Progenitor cell of endocrine pancreas (in vitro differentiated cells): Measurements from ENCODE around the gene AKAP1. TPM values are rescaled to one million over a fixed set of nuclear protein-coding genes. Genes with fewer than 3 reads are reported as not detected.

Experiments
- DNase-seq: peaks from one replicate; pipeline ENCODE4 v3.0.0; 2021; ENCODE audit warnings: low spot score; ENCODE audit not compliant: unreplicated experiment
- H3K27ac Mint-ChIP-seq: 2 replicates; pipeline ENCODE4 v1.8.0; 2021; ENCODE audit warnings: mild to moderate bottlenecking, moderate library complexity, mixed read lengths
- H3K27me3 Mint-ChIP-seq: 2 replicates; pipeline ENCODE4 v1.8.0; 2021; ENCODE audit warnings: mixed read lengths
- H3K36me3 Mint-ChIP-seq: 2 replicates; pipeline ENCODE4 v1.8.0; 2022; ENCODE audit warnings: mixed read lengths; ENCODE audit not compliant: insufficient read depth
- H3K4me1 Mint-ChIP-seq: 2 replicates; pipeline ENCODE4 v1.8.0; 2021; ENCODE audit warnings: low read depth, mixed read lengths
- H3K4me3 Mint-ChIP-seq: 2 replicates; pipeline ENCODE4 v1.8.0; 2021; ENCODE audit warnings: low read depth, mild to moderate bottlenecking, moderate library complexity, mixed read lengths
- H3K9me3 Mint-ChIP-seq: 2 replicates; pipeline ENCODE4 v1.8.0; 2021; ENCODE audit warnings: low read depth, mixed read lengths
- total RNA-seq: library from RNA; stranded (reverse); gene quantifications from 2 replicates; pipeline ENCODE4 v1.2.1, GENCODE V29; 2021
- TF ChIP-seq, protein P1 (sequence below): fragments of 200-600 bp; sonication (generic); IDR thresholded peaks from one replicate; pipeline ENCODE4 v1.5.0; 2021; ENCODE audit warnings: antibody characterized with exemption, mild to moderate bottlenecking; ENCODE audit not compliant: unreplicated experiment

AKAP1 gene
- total RNA-seq, 1 donor from 2014 or later: 63.3 TPM

- peak overlapping the region; percentile 52 for H3K27ac Mint-ChIP-seq
- H3K4me1 Mint-ChIP-seq: peaks cover 12% of the 10 kb centered on the region
- H3K36me3 Mint-ChIP-seq: no peaks in the 10 kb centered on the region
- H3K27me3 Mint-ChIP-seq: no peaks in the 10 kb centered on the region
- TF ChIP-seq, protein P1, sequence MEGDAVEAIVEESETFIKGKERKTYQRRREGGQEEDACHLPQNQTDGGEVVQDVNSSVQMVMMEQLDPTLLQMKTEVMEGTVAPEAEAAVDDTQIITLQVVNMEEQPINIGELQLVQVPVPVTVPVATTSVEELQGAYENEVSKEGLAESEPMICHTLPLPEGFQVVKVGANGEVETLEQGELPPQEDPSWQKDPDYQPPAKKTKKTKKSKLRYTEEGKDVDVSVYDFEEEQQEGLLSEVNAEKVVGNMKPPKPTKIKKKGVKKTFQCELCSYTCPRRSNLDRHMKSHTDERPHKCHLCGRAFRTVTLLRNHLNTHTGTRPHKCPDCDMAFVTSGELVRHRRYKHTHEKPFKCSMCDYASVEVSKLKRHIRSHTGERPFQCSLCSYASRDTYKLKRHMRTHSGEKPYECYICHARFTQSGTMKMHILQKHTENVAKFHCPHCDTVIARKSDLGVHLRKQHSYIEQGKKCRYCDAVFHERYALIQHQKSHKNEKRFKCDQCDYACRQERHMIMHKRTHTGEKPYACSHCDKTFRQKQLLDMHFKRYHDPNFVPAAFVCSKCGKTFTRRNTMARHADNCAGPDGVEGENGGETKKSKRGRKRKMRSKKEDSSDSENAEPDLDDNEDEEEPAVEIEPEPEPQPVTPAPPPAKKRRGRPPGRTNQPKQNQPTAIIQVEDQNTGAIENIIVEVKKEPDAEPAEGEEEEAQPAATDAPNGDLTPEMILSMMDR: no peak
- H3K4me3 Mint-ChIP-seq: no peak overlapping the region
- no peak for DNase-seq
- no peaks in the 10 kb centered on the region for H3K9me3 Mint-ChIP-seq
Observed at GRCh38 chr17:57050306-57050705, 34.7 kb upstream of the AKAP1 start.

DNA sequence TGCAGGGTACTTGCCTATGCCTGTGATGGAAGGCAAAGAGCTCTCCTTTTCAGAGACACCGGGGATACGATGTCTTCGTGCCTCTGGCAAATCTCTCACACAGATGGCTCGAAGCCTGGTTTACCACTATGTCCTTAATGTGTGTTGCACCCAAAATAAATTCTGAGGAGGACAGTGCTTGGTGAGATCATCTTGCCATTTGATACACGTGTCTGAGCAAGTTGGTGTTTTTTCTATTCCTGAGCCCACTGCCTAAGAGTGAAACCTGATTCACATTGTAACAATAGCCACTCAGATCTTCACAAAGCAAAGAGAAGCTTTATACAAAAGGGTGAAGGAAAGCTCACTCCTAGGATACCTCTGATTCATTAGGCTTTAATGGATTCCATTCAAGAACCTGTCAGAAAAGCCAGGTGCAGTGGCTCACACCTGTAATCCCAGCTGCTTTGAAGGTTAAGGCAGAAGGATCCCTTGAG lies 33.1 kb upstream of the AKAP1 start:
- Mint-ChIP-seq H3K27ac (peak overlapping the region; percentile 85), H3K9me3 (no peaks in the 10 kb centered on the region), H3K36me3 (no peaks in the 10 kb centered on the region), H3K27me3 (no peaks in the 10 kb centered on the region), H3K4me3 (no peak overlapping the region), H3K4me1 (peaks cover 12% of the 10 kb centered on the region)
- DNase-seq: no peak
- TF ChIP-seq, protein P1: no peak

- TF ChIP-seq, protein P1: no peak
- no peak for DNase-seq
- Mint-ChIP-seq H3K36me3 (no peaks in the 10 kb centered on the region), H3K27me3 (no peaks in the 10 kb centered on the region), H3K4me1 (peaks cover under 1% of the 10 kb centered on the region), H3K4me3 (no peak overlapping the region), H3K9me3 (no peaks in the 10 kb centered on the region), H3K27ac (no peak overlapping the region)
Observed at GRCh38 chr17:57062865-57063264, 22.2 kb upstream of the AKAP1 start.

DNA sequence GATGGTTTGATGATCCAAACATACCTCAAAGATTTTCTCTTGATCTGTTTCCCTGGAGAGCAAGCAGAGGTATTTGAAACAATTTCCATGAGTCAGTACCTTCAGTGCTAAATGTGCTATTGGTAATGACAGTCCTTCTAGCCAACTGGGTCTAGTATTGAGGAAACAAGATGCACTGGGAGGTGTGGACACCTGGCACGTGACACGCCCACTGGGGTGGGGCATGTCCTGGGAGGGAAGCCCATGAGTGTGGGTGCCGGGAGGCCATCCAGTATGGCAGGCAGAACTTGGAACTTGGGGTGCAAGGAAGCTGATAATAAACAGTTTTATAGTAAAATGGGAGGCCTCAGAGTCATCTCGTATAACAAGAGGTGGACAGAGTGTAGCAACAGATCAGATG lies 17.9 kb upstream of the AKAP1 start:
- Mint-ChIP-seq H3K36me3 (no peaks in the 10 kb centered on the region), H3K9me3 (no peaks in the 10 kb centered on the region), H3K27ac (no peak overlapping the region), H3K27me3 (no peaks in the 10 kb centered on the region), H3K4me3 (no peak overlapping the region), H3K4me1 (peaks cover 14% of the 10 kb centered on the region)
- no peak for DNase-seq
- TF ChIP-seq, protein P1: no peak

- no peaks in the 10 kb centered on the region for H3K27me3 Mint-ChIP-seq
- H3K36me3 Mint-ChIP-seq: no peaks in the 10 kb centered on the region
- no peak overlapping the region for H3K4me3 Mint-ChIP-seq
- no peaks in the 10 kb centered on the region for H3K9me3 Mint-ChIP-seq
- no peak overlapping the region for H3K27ac Mint-ChIP-seq
- H3K4me1 Mint-ChIP-seq: peaks cover 20% of the 10 kb centered on the region
- no peak for DNase-seq
- TF ChIP-seq, protein P1: no peak
Observed at GRCh38 chr17:57067781-57068180, 17.3 kb upstream of the AKAP1 start.
